BJ (cell line): ENCODE measurements around the gene MAPKAPK2. TPM values are rescaled to one million over a fixed set of nuclear protein-coding genes. Genes with fewer than 3 reads are reported as not detected.

ENCODE experiments used
- CTCF ChIA-PET: fragments of 350-600 bp; formaldehyde crosslinking; extraction: SDS; loops from one replicate; lab custom pipeline; 2021; ENCODE audit warnings: antibody characterized with exemption, inconsistent platforms; lab: Yijun Ruan, JAX
- POLR2A ChIA-PET: fragments of 300-600 bp; sonication (Branson Sonifier 250); formaldehyde crosslinking; extraction: SDS; loops from one replicate; lab custom pipeline; 2021; ENCODE audit warnings: antibody characterized with exemption; lab: Charles Lee
- DNase-seq: peaks from one replicate; pipeline ENCODE4 v3.0.0-alpha.2; 2011; ENCODE audit warnings: low read depth
- H3K27me3 ChIP-seq: 2 replicates; pipeline ENCODE4 v1.6.0; 2011; ENCODE audit warnings: low read length; ENCODE audit not compliant: control insufficient read depth, insufficient read depth
- H3K36me3 ChIP-seq: 2 replicates; pipeline ENCODE4 v1.5.1; 2011; ENCODE audit warnings: low read length; ENCODE audit not compliant: control insufficient read depth, insufficient read depth
- H3K4me3 ChIP-seq: 2 replicates; pipeline ENCODE4 v1.5.1; 2011; ENCODE audit warnings: low read depth, mild to moderate bottlenecking, control low read depth, low read length
- polyA plus RNA-seq: library from polyadenylated mRNA; depleted of rRNA; stranded (reverse); fragments of >200 nt; gene quantifications from 2 replicates; pipeline ENCODE4 v1.2.3, GENCODE V29; 2011
- TF ChIP-seq, protein P1 (sequence below): IDR thresholded peaks from 2 replicates; pipeline ENCODE4 v1.5.1; 2011; ENCODE audit warnings: low read depth, mild to moderate bottlenecking, control low read depth, inconsistent platforms, low read length, moderate library complexity; ENCODE audit not compliant: insufficient read depth

MAPKAPK2 gene
- polyA plus RNA-seq, 1 experiment: 80.1 TPM

DNA sequence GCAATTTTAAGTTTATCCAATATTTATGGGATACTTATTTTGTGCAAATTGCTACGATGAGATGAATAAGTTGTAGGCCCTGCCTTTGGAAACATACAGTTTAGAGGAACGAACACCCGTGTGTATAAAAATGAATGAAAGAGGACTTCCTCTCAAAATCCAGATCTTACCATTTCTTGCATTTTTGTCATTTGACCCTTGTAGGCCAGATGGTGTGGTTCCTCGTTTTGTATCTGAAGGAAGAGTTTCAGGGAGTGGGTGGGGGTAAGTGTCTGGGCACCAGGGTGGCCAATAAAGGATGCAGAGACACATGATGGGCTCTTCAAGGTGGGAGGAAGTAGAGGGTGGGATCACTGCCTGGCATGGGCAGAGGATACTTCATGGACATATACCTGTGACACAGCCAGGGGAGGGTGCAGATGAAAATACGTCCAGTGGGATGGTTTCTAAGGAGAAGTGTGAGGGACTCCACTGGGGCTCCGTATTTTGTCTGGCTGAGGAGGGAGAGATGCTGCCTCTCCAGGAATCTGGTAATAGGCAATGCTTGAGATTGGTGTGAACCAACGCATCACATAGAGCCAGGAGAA lies 14.4 kb downstream of the MAPKAPK2 start:
- ChIA-PET POLR2A (interaction anchor here (0.6 kb wide), 1 partner anchor 86 kb away, joined by 5 read pairs; no protein-coding TSS in a partner anchor), CTCF (interaction anchor here (0.8 to 3.4 kb wide), 2 partner anchors 10 to 35 kb away, joined by 3 to 10 read pairs; no protein-coding TSS in a partner anchor)
- H3K4me3 ChIP-seq: no peak overlapping the region
- peaks cover 2% of the 10 kb centered on the region; the same call in 1 of the 2 replicates for H3K36me3 ChIP-seq
- no peaks in the 10 kb centered on the region for H3K27me3 ChIP-seq
- no peak for DNase-seq
- TF ChIP-seq, protein P1, sequence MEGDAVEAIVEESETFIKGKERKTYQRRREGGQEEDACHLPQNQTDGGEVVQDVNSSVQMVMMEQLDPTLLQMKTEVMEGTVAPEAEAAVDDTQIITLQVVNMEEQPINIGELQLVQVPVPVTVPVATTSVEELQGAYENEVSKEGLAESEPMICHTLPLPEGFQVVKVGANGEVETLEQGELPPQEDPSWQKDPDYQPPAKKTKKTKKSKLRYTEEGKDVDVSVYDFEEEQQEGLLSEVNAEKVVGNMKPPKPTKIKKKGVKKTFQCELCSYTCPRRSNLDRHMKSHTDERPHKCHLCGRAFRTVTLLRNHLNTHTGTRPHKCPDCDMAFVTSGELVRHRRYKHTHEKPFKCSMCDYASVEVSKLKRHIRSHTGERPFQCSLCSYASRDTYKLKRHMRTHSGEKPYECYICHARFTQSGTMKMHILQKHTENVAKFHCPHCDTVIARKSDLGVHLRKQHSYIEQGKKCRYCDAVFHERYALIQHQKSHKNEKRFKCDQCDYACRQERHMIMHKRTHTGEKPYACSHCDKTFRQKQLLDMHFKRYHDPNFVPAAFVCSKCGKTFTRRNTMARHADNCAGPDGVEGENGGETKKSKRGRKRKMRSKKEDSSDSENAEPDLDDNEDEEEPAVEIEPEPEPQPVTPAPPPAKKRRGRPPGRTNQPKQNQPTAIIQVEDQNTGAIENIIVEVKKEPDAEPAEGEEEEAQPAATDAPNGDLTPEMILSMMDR: no peak

DNA sequence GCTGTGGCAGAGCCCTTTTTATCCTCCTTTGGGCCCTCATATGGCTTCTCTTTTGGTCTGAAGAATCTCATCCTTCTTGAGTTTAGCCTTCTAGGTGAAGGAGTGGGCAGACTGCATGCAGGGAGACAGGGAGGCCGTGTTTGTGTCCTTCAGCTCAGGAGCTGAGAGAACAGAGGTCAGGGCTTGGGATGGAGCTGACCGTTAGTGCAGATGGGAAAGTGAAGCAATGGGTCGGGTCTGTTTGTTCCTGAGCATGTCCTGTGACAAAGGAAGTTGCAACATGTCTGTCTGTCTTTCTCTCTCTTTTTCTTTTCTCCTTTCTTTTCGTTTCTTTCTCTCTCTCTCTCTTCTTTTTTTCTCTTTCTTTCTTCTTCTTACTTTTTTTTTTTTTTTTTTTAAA lies 14.9 kb downstream of the MAPKAPK2 start:
- ChIA-PET POLR2A (interaction anchor here (0.6 kb wide), 1 partner anchor 87 kb away, joined by 5 read pairs; no protein-coding TSS in a partner anchor), CTCF (interaction anchor here (0.8 to 1.4 kb wide), 3 partner anchors 27 to 232 kb away, joined by 3 to 4 read pairs (median 4); no protein-coding TSS in a partner anchor)
- H3K36me3 ChIP-seq: peaks cover 2% of the 10 kb centered on the region; the same call in 1 of the 2 replicates
- DNase-seq: no peak
- TF ChIP-seq, protein P1: no peak
- no peak overlapping the region for H3K4me3 ChIP-seq
- no peaks in the 10 kb centered on the region for H3K27me3 ChIP-seq

DNA sequence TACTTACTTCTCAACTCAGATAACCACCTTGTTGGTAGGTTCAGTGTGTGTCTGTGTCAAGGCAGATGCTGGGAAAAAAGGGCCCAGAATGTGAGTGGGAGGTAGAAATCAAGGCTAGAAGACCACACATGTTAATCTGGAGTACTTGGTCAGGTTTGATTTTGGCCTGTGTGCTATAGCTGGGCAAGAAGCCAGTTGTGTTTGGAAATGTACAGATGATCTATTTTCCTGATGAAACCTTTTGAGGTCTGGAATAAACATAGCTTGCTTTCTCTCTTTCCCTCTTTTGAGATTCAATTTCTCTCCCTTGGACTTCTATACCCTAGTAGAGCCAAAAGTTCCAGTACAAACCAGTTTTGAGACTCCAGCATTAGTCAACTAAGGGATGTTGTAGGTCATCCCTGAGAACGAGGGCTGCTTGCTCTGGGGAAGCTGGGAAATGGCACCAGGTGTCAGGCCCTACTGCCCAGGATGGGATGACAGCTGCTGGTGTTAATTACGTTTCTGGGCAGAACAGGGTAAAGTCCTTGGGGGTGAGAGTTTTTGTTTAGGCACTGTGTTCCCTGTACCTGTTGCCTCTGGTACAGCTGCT lies 15.8 kb downstream of the MAPKAPK2 start:
- TF ChIP-seq, protein P1: no peak
- H3K27me3 ChIP-seq: no peaks in the 10 kb centered on the region
- H3K36me3 ChIP-seq: peaks cover 2% of the 10 kb centered on the region; the same call in 1 of the 2 replicates
- no peak for DNase-seq
- H3K4me3 ChIP-seq: no peak overlapping the region
- ChIA-PET POLR2A (no interaction called here), CTCF (interaction anchor here (0.9 to 1.6 kb wide), 7 partner anchors 9 to 231 kb away, joined by 3 to 6 read pairs (median 4); no protein-coding TSS in a partner anchor)

DNA sequence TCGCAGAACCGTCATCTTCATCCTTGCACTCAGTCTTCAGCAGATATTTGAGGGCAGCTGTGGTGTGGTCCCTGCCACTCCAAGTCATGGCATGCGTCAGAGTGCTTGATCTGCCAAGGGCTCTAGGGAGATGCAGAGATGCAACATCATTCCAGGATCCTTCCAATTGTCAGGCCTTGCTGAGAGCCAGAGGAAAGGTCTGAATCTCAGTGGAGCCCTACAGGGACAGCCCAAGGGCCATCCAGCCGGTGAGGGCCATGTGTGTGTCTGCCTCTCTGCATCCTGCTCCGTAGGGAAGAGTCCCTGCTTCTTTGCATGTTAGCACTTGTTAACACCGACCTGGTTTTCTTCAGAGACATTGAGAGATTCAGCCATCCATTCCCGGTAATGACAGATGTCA lies 17.6 kb downstream of the MAPKAPK2 start:
- Histone ChIP-seq H3K4me3 (no peak overlapping the region), H3K36me3 (no peaks in the 10 kb centered on the region), H3K27me3 (no peaks in the 10 kb centered on the region)
- ChIA-PET POLR2A (no interaction called here), CTCF (interaction anchor here (1.8 kb wide), 1 partner anchor 25 kb away, joined by 6 read pairs; no protein-coding TSS in a partner anchor)
- DNase-seq: no peak
- TF ChIP-seq, protein P1: no peak

DNA sequence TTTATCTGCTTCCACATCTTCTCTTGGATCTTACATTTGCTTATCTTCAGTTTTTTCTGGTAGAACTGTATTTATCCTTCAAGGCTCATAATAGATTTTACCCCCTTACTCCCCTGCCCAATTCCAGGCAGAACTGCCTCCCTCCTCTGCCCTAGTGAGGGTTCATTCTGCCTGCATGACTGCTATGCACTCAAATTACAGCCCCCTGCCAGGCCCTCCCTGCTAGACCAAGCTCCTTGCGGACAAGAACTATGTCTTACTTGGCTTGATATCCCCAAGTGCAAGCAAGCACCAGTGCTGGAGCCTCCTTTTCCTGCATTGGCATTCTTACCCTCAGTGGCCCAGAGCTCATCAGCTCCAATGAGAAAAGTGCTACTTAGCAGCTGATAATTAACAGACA lies 18.1 kb downstream of the MAPKAPK2 start:
- CTCF ChIA-PET: interaction anchor here (1.4 to 1.8 kb wide), 2 partner anchors 10 to 24 kb away, joined by 5 to 6 read pairs; no protein-coding TSS in a partner anchor

More for the DNA sequence above, 18.1 kb downstream of the MAPKAPK2 start:
- TF ChIP-seq, protein P1: no peak
- no peak for DNase-seq
- POLR2A ChIA-PET: no interaction called here
- no peaks in the 10 kb centered on the region for H3K27me3 ChIP-seq
- H3K36me3 ChIP-seq: no peaks in the 10 kb centered on the region
- no peak overlapping the region for H3K4me3 ChIP-seq
